GM21825 (cell line): ENCODE measurements around the gene RPS6KA4.

Experiments used
- ATAC-seq: cut with Tn5 transposase; IDR thresholded peaks from one replicate; pipeline ENCODE4 v1.9.1; 2021; ENCODE audit warnings: mild to moderate bottlenecking, moderate library complexity; ENCODE audit not compliant: unreplicated experiment

RPS6KA4 gene

DNA sequence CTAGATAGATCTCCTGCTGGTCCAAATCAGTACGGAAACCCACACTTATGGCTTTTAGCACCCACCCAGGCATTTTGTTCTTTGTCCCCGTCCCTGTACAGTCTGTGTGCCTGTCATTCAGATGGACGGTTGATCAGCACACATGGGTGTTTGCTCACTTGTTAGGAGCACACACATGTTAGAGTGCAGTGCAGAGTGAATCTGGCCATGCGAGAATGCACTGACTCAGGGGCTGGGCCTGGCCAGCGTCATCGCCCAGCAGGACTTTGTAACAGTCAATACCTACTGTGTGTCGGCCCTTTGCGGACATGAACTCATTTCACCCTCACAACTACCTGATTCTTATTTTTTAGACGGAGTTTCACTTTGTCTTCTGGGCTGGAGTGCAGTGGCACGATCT, 3.4 kb downstream of the RPS6KA4 start:
- no peak for ATAC-seq

DNA sequence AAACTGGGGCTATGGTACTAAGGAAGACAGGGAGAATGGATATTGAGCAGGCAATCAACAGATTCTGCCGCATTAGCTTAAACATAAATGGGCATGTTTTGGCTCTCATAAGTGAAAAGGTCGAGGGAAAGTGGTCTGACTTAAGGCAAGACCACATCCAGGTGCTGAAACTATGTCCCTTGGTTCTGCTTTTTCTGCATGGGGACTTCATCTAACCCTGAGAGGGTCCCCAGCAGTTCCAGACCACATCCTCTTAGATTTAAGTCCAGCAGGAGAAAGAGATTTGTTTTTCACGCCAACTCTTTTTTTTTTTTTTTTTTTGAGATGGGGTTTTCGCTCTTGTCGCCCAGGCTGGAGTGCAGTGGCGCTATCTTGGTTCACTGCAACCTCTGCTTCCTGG, 5.5 kb downstream of the RPS6KA4 start:
- no peak for ATAC-seq

DNA sequence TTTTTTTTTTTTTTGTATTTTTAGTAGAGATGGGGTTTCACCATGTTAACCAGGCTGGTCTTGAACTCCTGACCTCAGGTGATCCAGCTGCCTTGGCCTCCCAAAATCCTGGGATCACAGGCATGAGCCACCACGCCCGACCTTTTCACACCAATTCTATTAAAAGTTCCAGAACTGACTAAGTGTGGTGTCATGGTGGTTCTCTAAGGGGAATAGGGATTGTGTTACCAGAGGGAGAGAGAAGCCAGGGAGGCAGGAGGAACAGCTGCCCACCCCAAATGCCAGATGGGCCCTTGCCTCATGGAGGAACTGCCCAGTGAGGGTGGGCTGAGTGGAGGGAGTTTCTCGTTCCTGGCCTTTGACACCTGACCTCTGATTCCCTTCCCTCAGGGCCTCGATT, 5.9 kb downstream of the RPS6KA4 start:
- no peak for ATAC-seq

DNA sequence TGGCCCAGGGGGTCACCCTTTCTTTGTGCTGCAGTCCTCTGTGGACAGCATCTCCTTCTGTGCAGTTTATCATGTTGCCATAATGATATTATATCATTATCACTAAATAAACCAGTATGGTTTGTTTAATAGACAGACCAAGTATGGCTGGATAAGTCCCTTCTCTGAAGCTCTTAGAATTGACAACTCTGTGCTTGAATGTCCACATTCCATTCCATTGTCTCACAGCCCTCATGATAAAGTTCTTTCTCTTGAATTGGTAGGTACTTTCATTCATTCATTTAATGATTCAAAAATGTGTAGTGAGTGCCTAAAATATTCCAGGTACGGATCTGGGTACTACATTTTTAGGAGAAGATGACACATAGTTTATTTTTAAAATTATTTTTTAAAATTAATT, 7.8 kb downstream of the RPS6KA4 start:
- ATAC-seq = no peak

DNA sequence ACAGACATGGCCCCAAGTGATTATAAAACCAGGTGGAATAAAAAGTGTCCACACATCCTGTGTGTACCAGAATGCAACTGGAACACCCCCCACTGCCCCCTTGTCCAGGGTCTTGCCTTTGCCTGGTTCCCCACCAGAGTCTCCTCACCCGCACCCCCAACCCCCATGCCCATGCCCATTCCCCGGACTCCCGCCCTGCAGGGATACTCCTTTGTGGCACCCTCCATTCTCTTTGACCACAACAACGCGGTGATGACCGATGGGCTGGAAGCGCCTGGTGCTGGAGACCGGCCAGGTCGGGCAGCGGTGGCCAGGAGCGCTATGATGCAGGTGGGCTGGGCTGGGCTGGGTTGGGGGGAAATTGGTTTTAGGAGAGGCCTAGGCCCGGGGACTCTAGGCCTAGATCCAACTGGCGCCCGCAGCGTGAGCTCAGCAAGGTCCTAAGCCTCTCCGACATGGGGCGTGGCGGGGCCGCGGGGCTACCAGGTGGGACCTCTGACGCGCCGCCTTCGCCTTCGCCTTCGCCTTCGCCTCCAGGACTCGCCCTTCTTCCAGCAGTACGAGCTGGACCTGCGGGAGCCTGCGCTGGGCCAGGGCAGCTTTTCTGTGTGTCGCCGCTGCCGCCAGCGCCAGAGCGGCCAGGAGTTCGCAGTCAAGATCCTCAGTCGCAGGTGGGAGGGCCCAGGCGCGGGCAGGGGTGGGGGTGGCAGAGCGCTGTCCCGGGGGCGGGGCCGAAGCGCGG, 9.1 kb downstream of the RPS6KA4 start:
- no peak for ATAC-seq

DNA sequence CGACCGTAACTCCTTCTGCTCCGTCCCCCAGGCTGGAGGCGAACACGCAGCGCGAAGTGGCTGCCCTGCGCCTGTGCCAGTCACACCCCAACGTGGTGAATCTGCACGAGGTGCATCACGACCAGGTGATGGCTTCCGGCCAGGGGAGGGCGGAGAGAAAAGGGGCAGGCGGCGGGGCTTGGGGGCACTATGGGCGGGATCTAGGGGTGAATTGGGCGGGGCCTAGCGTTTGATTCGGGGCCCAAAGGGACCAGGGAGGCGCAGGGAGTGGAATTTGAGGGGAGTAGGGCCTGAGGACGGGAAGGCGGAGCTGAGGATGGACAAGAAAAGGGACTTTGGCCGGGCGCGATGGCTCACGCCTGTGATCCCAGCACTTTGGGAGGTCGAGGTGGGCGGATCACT, 9.7 kb downstream of the RPS6KA4 start:
- ATAC-seq = no peak

DNA sequence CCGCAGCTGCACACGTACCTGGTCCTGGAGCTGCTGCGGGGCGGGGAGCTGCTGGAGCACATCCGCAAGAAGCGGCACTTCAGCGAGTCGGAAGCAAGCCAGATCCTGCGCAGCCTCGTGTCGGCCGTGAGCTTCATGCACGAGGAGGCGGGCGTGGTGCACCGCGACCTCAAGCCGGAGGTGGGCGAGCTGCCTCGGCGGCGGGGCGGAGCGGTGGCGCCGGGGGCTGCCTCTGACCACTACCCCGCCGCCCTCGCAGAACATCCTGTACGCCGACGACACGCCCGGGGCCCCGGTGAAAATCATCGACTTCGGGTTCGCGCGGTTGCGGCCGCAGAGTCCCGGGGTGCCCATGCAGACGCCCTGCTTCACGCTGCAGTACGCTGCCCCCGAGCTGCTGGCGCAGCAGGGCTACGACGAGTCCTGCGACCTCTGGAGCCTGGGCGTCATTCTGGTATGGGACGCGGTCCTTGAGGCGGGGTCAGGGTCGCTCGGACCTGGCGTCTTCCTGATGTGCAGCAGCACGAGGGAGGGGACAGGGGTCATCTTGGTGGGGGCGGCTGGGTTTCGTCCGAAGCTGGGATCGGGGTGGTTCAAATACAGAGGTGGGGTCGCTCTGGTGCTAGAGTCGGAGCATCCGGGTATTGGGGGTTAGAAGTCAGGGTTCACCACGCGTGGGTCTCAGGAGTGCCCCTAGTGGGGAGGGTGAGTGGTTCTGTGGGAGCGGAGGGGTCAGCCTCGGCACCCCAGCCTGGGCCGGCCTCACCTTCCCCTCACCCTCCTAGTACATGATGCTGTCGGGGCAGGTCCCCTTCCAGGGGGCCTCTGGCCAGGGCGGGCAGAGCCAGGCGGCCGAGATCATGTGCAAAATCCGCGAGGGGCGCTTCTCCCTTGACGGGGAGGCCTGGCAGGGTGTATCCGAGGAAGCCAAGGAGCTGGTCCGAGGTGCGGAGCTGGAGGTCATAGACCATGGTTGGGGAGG, 10.8 kb downstream of the RPS6KA4 start:
- ATAC-seq = no peak

DNA sequence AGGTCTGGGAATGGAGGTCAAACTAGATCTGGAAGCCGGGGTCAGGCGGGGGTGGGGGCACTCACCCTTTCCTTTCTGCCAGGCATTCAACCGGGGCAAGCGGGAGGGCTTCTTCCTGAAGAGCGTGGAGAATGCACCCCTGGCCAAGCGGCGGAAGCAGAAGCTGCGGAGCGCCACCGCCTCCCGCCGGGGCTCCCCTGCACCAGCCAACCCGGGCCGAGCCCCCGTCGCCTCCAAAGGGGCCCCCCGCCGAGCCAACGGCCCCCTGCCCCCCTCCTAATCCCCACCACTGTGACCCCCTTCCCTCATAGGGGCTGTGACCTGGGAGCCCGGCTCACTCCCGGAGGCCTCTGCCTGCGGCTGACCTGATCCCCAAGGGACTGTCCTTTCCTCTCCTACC, 12.2 kb downstream of the RPS6KA4 start:
- ATAC-seq = no peak

DNA sequence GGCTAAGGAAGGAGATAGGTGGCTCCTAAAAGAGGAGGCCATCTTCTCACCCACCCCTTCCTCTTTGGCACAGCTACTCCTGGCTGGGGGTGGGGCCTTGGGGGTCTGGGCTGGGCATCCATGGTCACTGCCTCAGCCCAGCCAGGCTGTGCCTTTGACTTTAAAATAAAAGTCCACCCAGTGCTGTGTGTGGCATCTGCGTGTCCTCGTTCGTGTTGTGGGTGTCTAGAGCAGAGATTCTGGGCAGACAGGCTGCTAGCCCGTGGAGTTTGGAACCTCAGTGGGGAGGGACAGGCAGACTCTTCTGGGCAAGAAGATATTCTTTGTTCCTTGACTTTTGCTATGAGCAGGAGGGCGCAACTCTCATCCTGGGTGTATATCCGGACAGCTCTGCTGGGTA, 13.1 kb downstream of the RPS6KA4 start:
- no peak for ATAC-seq

DNA sequence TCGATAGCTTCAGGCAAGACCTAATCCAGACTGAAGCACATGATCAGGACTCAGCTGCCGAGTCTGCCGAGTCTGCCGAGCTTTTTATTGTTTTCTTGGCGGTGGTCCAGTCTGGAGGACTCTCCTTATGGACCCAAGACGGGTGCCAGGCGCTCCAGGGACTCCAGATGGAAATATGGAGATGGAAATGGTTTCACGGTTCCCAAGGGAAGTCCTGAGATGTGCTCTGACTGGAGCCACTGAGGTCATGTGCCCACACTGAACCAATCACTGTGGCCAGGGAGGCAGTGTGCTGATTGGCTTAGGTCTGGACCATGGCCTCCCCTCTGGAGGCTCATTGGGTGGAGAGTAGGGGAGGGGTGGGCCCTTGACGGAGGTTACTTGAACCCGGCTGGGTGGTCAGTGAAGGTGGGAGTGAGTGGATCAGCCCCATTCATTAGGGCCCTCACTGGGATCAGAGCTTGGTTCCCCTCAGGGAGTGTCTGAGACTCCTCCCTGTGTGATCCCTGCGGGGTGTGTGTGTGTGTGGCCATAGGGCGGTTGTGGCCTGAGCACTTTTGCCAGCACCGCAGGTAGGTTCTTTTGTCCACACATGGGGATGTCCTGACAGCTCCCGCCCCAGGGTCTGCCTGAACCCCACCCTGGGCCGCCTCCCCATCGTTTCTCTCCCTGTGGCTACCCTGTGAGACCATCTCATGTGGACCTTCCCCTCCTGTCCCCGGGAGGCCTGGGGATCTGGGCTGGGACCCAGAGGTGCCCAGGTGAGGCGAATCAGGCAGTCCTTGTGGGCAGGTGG, 14.0 kb downstream of the RPS6KA4 start:
- ATAC-seq = no peak

DNA sequence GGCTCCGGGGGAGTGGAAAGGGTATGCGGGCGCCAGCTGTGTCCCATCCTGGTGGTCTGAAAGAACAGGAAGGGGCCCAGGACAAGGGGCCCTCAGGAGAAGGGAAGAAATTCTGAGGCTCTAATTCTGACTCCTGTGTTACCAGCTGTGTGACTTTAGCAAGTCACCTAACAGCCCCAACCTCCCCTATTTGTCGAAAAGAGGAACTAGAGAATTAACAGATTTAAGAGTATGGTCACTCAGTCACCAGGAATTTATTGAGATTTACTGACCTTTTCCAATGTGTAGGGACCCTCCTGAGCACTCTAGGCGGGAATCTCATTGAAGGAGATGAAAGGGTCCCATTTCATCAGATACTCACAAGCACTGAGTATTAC, 14.6 kb downstream of the RPS6KA4 start:
- ATAC-seq = no peak

DNA sequence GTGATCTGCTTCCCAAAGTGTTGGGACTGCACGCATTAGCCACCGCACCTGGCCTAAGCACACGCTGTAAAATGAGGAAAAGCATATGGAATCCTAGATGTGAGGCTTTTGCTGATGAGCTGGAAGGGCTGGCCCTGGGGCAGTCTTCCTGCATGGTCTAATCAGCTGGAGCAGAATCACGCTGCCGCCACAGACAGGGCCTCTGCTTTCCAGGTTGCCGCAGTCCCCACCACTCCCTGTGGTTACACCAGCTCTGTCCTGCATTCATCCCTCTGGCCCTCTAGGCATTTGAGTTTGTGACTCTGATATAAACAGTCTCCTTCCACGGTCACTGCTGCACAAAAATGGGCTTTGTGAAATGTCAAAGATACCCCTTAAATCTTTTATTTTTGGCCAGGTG, 17.1 kb downstream of the RPS6KA4 start:
- no peak for ATAC-seq

DNA sequence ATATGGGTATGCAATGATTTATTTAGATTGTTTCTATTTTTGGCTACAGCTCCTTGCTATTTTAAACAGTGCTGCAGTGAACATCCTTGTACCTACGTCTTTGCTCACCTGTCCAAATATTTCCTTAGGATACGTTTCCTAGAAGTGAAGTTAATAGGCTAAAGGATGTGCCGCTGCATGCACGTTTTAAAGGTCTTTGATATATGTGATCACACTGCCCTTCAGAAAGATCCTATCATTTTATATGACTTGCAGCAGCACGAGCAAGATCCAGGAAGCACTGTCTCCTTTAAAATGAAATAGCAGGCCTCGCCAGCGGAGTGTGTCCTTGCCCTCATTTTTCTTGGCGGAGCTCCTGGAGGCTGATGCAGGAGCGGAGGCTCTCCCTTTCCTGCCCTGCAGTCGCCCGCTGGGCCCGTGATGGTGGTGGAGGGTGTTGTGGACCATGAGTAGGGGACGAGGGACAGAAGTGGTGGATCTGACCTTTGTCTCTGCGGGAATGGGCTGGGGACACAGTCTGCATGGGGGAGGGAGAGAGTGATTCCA, 19.4 kb downstream of the RPS6KA4 start:
- no peak for ATAC-seq

DNA sequence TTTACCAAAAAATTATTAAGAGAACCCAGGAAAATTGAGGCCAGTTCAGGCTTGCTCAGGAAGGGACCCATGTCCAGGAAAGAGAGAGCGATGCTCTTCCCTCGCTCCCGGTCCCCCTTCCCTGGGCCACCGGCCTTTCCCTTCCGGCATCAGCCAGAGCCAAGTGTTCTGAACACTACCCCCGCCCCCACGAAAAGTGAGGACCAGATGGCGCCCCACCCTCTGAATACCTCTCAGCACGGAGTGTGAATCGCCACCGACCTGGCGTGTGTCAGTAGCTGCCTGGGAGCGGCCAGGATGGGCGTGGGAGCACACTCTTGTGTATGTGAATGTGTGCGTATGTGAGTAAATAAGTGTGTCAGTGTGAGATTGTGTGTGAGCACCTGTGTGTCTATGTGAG, 20.2 kb downstream of the RPS6KA4 start:
- ATAC-seq = no peak

DNA sequence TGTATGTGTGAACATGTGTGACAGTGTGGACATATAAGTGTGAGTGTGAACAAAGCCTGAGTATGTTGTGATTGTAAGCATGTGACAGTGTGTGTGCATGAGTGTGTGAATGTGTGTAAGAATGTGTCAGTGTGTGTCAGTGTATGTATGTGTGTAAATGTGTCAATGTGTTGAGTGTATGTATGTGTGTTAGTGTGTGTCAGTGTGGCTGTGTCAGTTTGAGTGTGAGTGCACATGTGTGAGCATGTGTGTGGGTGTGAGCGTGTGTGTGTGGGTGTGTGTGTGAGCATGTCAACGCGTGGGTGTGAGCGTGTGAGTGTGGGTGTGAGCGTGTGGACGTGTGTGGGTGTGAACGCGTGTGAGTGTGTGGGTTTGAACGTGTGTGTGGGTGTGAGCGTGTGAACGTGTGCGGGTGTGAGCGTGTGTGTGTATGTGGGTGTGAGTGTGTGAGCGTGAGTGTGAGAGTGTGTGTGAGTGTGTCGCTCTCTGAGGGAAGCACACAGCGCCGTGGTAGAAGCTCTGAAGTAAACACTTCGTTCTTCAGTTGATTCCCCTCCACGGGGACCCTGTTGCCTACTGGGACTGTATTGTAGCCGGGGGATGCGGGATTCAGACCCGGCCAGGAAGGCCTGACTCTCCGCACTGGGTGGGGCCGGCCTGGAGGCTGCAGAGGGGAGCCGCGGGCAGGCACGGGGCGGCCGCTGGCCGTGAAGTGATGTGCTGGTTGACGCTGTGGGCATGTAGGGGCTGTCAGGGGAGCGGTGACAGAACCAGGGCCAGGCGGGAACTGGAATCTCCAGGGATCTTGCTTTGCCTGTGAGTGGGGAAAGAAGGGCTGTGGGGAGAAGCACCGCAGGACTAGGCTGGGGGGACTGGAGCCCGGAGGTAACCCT, 21.1 kb downstream of the RPS6KA4 start:
- no peak for ATAC-seq

DNA sequence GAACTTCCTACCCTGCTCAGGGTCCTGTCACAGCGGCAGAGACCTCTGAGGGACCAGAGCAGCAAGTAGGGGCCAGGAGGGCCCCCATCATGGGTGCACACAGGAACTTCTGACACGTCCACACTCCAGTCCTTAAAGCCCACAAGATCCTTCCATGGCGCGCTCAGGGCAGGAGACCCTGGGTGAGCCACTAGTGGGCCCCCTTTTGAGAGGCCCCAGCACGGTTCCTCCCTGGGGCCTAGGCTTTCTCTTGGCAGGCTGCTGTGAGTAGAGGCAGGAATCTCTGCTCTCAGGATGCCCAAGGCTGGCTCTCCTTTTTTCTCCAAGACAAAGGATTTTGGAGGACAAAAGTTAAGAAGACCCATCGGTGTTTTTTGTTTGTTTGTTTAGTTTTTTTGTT, 22.4 kb downstream of the RPS6KA4 start:
- ATAC-seq = no peak

DNA sequence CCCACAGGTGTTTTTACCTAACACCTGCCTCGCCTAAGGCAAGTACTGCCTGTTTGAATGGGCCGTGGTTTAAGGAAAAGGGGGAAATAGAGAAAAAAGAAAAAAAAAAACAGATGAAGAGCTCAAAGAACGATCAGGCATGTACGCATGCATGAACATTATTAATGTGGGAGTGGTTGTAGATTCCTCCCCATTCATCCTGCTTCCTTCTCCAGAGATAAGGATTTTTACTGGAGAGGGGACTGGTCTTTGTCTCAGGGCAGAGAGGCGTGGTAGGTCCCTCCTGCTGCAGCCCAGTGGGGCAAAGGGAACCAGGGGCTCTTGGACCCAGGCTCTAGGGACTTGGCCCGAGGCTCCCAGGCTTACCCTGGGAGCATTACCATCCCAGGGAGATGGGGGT, 23.1 kb downstream of the RPS6KA4 start:
- ATAC-seq = no peak

DNA sequence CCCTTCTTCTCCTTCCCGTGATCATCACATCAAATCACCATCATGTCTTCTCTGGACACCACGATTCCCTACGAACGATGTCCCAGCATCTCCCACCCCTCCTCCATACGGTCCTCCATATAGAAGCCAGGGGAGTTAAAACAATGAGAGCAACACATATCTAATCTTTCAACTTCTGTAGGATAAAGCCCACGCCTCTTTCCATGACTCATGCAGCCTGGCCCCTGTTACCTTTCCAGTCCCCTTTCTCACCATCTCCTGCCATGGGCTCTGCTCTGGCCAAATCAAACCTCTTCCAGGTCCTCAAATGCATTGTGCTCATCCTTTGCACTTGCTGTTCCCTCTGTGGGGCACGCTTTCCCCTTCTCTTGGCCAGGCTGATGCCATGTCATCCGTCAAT, 23.6 kb downstream of the RPS6KA4 start:
- no peak for ATAC-seq

DNA sequence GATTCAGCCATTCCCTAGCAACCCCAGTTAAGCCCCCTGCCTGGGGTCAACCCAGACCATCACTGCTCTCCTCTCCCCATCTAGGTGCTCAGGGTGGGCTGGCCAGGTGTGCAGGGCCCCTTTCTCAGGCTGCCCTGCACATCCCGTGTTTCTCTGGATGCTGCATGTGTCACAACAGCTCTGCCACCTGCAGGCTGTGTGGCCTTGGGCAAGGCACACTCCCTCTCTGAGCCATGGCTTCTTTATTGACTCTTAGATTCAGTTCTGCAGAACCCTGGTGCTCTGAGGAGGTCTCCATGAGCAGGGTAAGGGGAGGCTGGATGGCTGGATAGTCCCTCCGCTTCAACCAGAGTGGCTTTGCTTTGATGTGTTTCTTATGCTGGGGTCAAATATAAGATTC, 24.6 kb downstream of the RPS6KA4 start:
- no peak for ATAC-seq
